Measurements from ENCODE around the gene CROCC.
A peak's percentile ranks its signal among the peaks of the same experiment; 100 is the strongest.
"Not testable (repeated sequence)": the region's sequence is repeated elsewhere in the genome, so short reads cannot be mapped to it uniquely, and the experiment has no call there.

Gene CROCC

GRCh38 chr1:16912742-16913141, 9.0 kb upstream of the CROCC start:
- H3K27ac ChIP-seq (ENCODE audit: low read depth, low read length); H3K4me1 ChIP-seq (ENCODE audit: control insufficient read depth, insufficient read depth, low read length); H3K4me3 ChIP-seq (ENCODE audit: low read depth, low read length); H3K9me3 ChIP-seq (ENCODE audit: control insufficient read depth, insufficient read depth, low read length); H3K36me3 ChIP-seq (ENCODE audit: control insufficient read depth, insufficient read depth, low read length); H3K9ac ChIP-seq (ENCODE audit: low read depth, low read length); H3K27me3 ChIP-seq (ENCODE audit: control insufficient read depth, insufficient read depth, low read length): not testable (repeated sequence)

GRCh38 chr1:16913181-16913832, 8.4 kb upstream of the CROCC start:
- H3K36me3 ChIP-seq (ENCODE audit: control insufficient read depth, insufficient read depth, low read length) = no peaks in the 10 kb centered on the region
- no peaks in the 10 kb centered on the region for H3K9me3 ChIP-seq (ENCODE audit: control insufficient read depth, insufficient read depth, low read length)
- H3K27me3 ChIP-seq (ENCODE audit: control insufficient read depth, insufficient read depth, low read length) = no peaks in the 10 kb centered on the region
- H3K27ac ChIP-seq (ENCODE audit: low read depth, low read length) = no peak overlapping the region
- H3K4me3 ChIP-seq (ENCODE audit: low read depth, low read length) = peak overlapping the region; percentile 66
- peak overlapping the region; percentile 18; the same call in 1 of the 2 replicates for H3K9ac ChIP-seq (ENCODE audit: low read depth, low read length)
- H3K4me1 ChIP-seq (ENCODE audit: control insufficient read depth, insufficient read depth, low read length) = peaks cover 3% of the 10 kb centered on the region; the same call in 1 of the 2 replicates

GRCh38 chr1:16913833-16914662, 7.7 kb upstream of the CROCC start:
- no peaks in the 10 kb centered on the region for H3K27me3 ChIP-seq (ENCODE audit: control insufficient read depth, insufficient read depth, low read length)
- peak overlapping the region; percentile 69 for H3K9ac ChIP-seq (ENCODE audit: low read depth, low read length)
- H3K4me3 ChIP-seq (ENCODE audit: low read depth, low read length) = peak overlapping the region; percentile 75
- peak overlapping the region; percentile 60 for H3K27ac ChIP-seq (ENCODE audit: low read depth, low read length)
- H3K4me1 ChIP-seq (ENCODE audit: control insufficient read depth, insufficient read depth, low read length) = peaks cover 3% of the 10 kb centered on the region; the same call in 1 of the 2 replicates
- H3K9me3 ChIP-seq (ENCODE audit: control insufficient read depth, insufficient read depth, low read length) = no peaks in the 10 kb centered on the region
- H3K36me3 ChIP-seq (ENCODE audit: control insufficient read depth, insufficient read depth, low read length) = no peaks in the 10 kb centered on the region

GRCh38 chr1:16914928-16915626, 6.7 kb upstream of the CROCC start:
- not testable (repeated sequence) for H3K27ac ChIP-seq (ENCODE audit: low read depth, low read length); H3K4me1 ChIP-seq (ENCODE audit: control insufficient read depth, insufficient read depth, low read length); H3K9me3 ChIP-seq (ENCODE audit: control insufficient read depth, insufficient read depth, low read length); H3K27me3 ChIP-seq (ENCODE audit: control insufficient read depth, insufficient read depth, low read length); H3K36me3 ChIP-seq (ENCODE audit: control insufficient read depth, insufficient read depth, low read length); H3K9ac ChIP-seq (ENCODE audit: low read depth, low read length)
- H3K4me3 ChIP-seq (ENCODE audit: low read depth, low read length) = peak overlapping the region; percentile 75; the same call in 1 of the 2 replicates

- H3K27me3 ChIP-seq (ENCODE audit: control insufficient read depth, insufficient read depth, low read length) = no peaks in the 10 kb centered on the region
- H3K9ac ChIP-seq (ENCODE audit: low read depth, low read length) = no peak overlapping the region
- no peak overlapping the region for H3K27ac ChIP-seq (ENCODE audit: low read depth, low read length)
- H3K9me3 ChIP-seq (ENCODE audit: control insufficient read depth, insufficient read depth, low read length) = no peaks in the 10 kb centered on the region
- no peaks in the 10 kb centered on the region for H3K36me3 ChIP-seq (ENCODE audit: control insufficient read depth, insufficient read depth, low read length)
- H3K4me1 ChIP-seq (ENCODE audit: control insufficient read depth, insufficient read depth, low read length) = peaks cover 3% of the 10 kb centered on the region; the same call in 1 of the 2 replicates
- no peak overlapping the region for H3K4me3 ChIP-seq (ENCODE audit: low read depth, low read length)
Measured at GRCh38 chr1:16915627-16915973, 6.1 kb upstream of the CROCC start.

- not testable (repeated sequence) for H3K9me3 ChIP-seq (ENCODE audit: control insufficient read depth, insufficient read depth, low read length); H3K36me3 ChIP-seq (ENCODE audit: control insufficient read depth, insufficient read depth, low read length); H3K9ac ChIP-seq (ENCODE audit: low read depth, low read length); H3K4me1 ChIP-seq (ENCODE audit: control insufficient read depth, insufficient read depth, low read length); H3K27ac ChIP-seq (ENCODE audit: low read depth, low read length); H3K4me3 ChIP-seq (ENCODE audit: low read depth, low read length); H3K27me3 ChIP-seq (ENCODE audit: control insufficient read depth, insufficient read depth, low read length)
Measured at GRCh38 chr1:16916036-16916880, 5.5 kb upstream of the CROCC start.

- Histone ChIP-seq H3K9me3 (ENCODE audit: control insufficient read depth, insufficient read depth, low read length) (no peaks in the 10 kb centered on the region), H3K9ac (ENCODE audit: low read depth, low read length) (no peak overlapping the region), H3K27ac (ENCODE audit: low read depth, low read length) (no peak overlapping the region), H3K36me3 (ENCODE audit: control insufficient read depth, insufficient read depth, low read length) (no peaks in the 10 kb centered on the region), H3K4me1 (ENCODE audit: control insufficient read depth, insufficient read depth, low read length) (peaks cover 10% of the 10 kb centered on the region), H3K27me3 (ENCODE audit: control insufficient read depth, insufficient read depth, low read length) (no peaks in the 10 kb centered on the region), H3K4me3 (ENCODE audit: low read depth, low read length) (no peak overlapping the region)
Measured at GRCh38 chr1:16918371-16918770, 3.4 kb upstream of the CROCC start.

GRCh38 chr1:16918936-16919665, 2.6 kb upstream of the CROCC start:
- H3K4me1 ChIP-seq (ENCODE audit: control insufficient read depth, insufficient read depth, low read length); H3K36me3 ChIP-seq (ENCODE audit: control insufficient read depth, insufficient read depth, low read length); H3K9ac ChIP-seq (ENCODE audit: low read depth, low read length); H3K27me3 ChIP-seq (ENCODE audit: control insufficient read depth, insufficient read depth, low read length); H3K4me3 ChIP-seq (ENCODE audit: low read depth, low read length); H3K27ac ChIP-seq (ENCODE audit: low read depth, low read length); H3K9me3 ChIP-seq (ENCODE audit: control insufficient read depth, insufficient read depth, low read length): not testable (repeated sequence)

- H3K9me3 ChIP-seq (ENCODE audit: control insufficient read depth, insufficient read depth, low read length) = no peaks in the 10 kb centered on the region
- no peak overlapping the region for H3K9ac ChIP-seq (ENCODE audit: low read depth, low read length)
- 0 out of 2 replicates have a peak overlapping the region, but pooled peaks have one; percentile 1 for H3K4me3 ChIP-seq (ENCODE audit: low read depth, low read length)
- no peaks in the 10 kb centered on the region for H3K27me3 ChIP-seq (ENCODE audit: control insufficient read depth, insufficient read depth, low read length)
- H3K4me1 ChIP-seq (ENCODE audit: control insufficient read depth, insufficient read depth, low read length) = peaks cover 8% of the 10 kb centered on the region
- no peak overlapping the region for H3K27ac ChIP-seq (ENCODE audit: low read depth, low read length)
- H3K36me3 ChIP-seq (ENCODE audit: control insufficient read depth, insufficient read depth, low read length) = peaks cover 11% of the 10 kb centered on the region
Measured at GRCh38 chr1:16920951-16921350, 780 bp upstream of the CROCC start.

- Histone ChIP-seq H3K4me1 (ENCODE audit: control insufficient read depth, insufficient read depth, low read length) (peaks cover 14% of the 10 kb centered on the region), H3K9me3 (ENCODE audit: control insufficient read depth, insufficient read depth, low read length) (no peaks in the 10 kb centered on the region), H3K36me3 (ENCODE audit: control insufficient read depth, insufficient read depth, low read length) (peaks cover 15% of the 10 kb centered on the region), H3K4me3 (ENCODE audit: low read depth, low read length) (peak overlapping the region; percentile 64), H3K27ac (ENCODE audit: low read depth, low read length) (no peak overlapping the region), H3K9ac (ENCODE audit: low read depth, low read length) (no peak overlapping the region), H3K27me3 (ENCODE audit: control insufficient read depth, insufficient read depth, low read length) (no peaks in the 10 kb centered on the region)
Measured at GRCh38 chr1:16922466-16922865, 735 bp downstream of the CROCC start.

All from HUES48 (cell line).